SW480 (cell line): ENCODE data around the gene AQP6.

Experiments used
- DNase-seq: peaks from one replicate; pipeline ENCODE4 v3.0.0-alpha.2; 2016; ENCODE audit warnings: low spot score

AQP6 gene, protein sequence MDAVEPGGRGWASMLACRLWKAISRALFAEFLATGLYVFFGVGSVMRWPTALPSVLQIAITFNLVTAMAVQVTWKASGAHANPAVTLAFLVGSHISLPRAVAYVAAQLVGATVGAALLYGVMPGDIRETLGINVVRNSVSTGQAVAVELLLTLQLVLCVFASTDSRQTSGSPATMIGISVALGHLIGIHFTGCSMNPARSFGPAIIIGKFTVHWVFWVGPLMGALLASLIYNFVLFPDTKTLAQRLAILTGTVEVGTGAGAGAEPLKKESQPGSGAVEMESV

DNA sequence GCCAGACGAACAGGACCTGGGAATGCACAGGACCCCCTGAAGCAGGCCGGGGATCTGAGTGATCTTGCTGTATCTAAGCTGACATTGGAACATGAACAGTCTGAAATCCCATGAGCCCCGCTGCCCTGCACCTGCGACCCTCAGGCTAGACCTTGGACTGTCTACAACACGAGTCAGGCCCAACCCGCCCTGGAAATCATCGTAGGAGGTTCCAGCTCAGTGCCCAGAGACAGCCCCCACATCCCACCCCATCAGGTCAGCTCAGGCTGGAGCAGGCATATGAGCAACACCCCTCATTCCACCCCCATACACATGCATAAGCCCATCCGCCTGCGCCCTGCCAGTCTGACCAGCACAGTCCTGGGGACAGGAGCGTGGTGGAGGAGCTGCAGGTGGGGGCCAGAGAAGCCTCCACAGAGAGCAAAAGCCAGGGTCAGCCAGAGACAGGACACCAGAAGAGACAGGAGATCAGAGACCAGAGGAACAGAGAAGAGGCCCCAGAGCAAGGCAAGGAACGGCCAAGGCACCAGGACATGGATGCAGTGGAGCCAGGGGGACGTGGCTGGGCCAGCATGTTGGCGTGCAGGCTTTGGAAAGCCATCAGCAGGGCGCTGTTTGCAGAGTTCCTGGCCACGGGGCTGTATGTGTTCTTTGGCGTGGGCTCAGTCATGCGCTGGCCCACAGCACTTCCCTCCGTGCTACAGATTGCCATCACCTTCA lies at the start of gene AQP6:
Gene AQP6, plus strand, starts transcription at position 307 of the 720 bp plus-strand sequence. Its CDS starts 227 bp downstream, at position 534.
- no peak for DNase-seq

DNA sequence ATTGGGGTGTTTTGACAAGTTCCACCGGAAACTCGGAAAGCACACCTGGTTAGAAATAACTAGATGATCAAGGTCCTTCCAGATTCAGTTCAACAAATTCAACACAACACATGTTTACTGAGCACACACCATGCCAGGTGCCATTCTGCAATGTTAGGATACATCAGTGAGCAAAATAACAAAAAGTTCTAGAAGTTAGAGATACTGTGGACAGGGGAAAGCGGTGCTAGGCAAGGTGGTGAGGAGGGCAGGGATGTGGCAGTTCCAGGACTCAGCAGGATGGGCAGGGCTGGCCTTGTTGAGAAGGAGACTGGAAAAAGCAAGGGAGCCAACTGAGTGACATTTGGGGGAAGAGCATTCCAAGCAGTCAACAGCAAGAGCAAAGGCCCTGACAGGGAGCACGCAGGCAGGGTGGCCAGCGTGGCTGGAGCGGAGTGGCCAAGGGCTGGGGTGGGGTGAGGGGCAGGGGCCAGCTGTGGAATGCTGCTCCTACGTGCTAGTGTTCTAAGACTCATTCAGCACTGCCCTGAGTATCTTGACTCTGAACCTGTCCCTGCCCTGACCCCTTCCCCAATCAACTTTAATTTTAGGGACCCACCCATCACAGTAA lies 49.6 kb upstream of the AQP6 start:
- DNase-seq, result no peak

DNA sequence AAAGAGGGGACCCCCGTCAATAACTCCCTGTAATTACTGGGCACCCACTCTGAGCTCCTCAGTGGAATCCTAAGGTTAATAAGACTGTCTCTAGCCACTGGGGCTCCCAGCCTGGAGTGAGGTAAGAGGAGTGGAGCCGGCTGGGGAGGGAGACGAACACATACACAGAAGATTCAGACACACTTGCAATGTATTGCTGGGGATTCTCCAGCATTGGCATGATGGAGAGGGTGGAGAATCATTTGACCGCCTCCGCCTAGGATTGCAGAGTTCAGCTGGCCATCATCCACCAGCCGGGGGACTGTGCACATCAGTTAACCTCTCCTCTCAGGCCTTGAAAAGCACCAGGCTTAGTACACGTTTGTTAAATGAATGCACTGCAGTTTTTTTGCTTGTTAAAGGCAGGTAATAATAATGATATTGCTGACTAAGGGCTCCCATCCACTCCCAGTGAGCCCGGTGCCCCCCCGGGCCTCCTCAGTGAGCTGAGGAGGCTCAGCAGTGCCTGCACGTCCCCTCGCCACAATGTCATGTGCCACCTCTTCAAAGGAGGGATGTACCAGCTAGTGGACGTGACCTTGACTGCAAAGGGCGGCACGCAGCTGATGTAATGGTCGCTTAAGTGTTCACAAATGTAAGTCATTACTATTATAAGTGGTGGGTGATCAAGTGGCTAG lies 48.7 kb upstream of the AQP6 start:
- DNase-seq, result no peak

DNA sequence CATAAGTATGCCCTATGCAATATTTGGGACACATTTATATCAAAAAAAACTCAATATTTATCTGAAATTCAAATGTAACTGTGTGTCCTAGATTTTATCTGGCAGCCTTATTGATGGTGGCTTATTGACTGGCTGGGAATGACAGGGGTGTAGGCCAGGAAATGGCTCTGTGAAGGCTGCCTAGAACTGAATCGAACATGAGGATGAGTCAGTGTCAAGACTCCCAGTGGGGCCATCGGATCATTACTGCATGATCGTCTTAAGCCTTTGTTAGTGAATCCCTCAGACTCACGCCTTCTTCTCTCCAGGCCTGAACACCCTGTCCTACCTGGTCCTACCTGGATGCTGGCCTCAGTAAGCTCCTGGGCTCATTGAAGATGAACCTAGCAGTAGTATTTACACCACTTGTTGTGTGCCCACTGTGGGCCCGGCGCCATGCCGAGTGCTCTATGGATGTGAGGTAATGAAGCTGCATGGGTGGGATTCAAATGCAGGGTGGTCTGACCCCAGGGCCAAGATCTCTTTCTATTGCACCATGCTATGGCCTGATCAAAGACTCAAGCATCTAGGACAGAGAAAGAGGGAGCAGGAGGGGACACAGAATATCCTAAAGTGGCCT lies 48.0 kb upstream of the AQP6 start:
- DNase-seq, result no peak

- no peak for DNase-seq
Observed at GRCh38 chr12:49925433-49926204, 47.1 kb upstream of the AQP6 start.

DNA sequence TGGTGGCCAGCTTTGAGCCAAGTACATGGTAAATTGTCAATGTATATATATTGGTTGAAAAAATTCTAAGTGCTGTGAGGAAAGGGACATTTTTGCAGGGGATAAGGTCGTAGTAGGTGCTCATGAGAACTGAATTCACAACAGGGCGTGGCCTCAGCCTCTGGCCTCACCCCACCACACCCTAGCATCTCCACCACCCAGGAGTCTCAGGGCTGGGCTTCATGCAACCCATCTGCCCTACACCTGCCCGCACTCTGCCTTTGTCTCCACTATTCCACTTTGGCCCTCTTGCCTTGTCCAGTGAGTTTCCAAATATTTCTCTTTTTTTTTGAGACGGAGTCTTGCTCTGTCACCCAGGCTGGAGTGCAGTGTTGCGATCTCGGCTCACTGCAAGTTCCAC lies 44.3 kb upstream of the AQP6 start:
- no peak for DNase-seq

GRCh38 chr12:49929581-49929980 lies 43.2 kb upstream of the AQP6 start:
- DNase-seq, result no peak

GRCh38 chr12:49930515-49931288 lies 42.0 kb upstream of the AQP6 start:
- no peak for DNase-seq

DNA sequence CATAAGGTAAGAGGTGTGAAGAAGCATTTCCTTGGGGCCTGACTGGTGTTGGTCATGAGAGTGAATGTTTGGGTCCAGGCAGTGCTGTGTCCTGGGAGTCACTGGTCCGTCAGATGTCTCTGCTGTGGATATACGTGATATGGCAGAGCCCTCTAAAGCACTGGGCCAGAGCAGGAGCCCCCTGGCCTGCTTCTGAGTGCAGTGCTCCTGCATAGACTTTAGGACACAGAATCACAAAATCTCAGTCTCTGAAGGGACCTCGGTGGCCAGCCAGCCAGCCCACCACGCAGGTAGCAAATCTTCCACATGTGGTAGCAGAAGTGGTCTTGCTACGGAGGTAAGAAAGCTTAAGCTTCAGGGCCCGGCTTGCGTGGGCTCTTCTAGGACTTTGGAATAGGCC lies 40.7 kb upstream of the AQP6 start:
- DNase-seq, result no peak

DNA sequence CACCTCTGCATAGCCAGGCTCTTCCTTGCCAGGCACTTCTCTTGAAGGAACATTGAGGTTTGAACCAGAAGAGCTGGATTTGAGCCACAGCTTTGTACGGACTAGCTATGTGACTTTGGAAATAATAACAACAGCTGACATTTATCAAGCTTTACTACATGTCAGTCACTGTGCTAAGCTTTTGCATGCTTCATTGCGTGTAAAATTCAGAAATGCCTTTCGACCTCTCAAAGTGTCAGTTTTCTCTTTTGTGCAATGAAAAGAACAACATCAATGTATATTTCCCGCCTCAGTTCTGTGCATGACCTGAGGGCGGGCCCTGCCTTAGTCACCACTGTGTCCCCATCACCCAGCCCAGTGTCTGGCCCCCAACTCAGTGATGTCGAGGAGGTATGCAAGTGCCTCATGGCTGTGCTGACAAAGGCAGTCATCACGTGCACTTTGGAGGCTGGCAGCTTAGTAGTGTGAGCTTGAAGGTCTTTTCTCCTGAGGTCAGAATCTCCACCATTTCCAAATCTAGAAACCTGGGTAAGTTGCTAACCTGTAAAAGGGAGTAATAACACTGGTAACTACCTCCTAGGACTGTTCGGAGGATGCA lies 40.1 kb upstream of the AQP6 start:
- DNase-seq, result no peak

DNA sequence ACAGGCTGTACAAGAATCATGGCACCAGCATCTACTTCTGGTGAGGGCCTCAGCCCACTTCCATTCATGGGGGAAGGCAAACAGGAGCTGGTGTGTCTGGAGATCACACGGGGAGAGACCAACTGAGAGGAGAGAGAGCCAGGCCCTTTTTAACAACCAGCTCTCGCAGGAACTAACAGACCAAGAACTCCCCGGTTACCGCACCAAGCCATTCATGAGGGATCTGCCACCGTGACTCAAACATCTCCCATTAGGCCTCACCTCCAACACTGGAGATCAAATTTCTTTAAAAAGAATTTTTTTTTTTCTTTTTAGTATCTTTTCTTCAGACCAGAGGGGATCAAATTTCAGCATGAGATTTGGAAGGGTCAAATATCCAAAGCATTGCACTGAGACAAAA lies 39.0 kb upstream of the AQP6 start:
- DNase-seq, result no peak

DNA sequence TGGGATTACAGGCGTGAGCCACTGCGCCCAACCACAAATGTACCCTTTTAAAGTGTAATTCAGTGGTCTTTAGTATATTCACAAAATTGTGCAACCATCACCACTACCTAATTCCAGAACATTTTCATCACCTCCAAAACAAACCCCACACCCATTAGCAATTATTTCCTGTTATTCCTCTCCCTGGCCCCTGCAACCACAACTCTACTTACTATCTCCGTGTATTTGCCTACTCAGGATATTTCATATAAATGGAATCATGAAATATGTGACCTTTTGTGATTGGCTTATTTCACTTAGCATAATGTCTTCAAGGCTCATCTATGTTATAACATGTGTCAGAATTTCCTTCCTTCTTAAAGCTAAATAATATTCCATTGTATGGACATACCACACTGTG lies 38.2 kb upstream of the AQP6 start:
- no peak for DNase-seq

DNA sequence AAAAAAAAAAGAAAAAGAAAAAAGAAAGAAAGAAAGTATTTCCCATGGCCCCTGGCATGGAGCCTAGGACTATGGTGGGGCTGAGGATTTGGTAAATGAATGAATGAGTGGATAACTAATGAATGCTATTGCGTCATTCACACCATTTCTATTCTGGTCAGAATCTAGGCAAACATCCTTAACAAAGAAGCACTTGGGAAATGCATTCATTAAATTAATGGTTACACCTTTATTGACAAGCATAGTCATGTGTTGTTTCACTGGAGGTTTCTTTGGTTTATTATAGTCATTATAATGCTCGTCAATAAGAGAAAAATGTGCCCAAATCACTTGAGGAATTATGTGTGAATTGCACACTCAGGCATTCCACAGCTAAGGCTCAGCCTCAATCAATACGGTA lies 35.8 kb upstream of the AQP6 start:
- DNase-seq, result no peak

GRCh38 chr12:49937639-49938300 lies 35.0 kb upstream of the AQP6 start:
- DNase-seq, result no peak

DNA sequence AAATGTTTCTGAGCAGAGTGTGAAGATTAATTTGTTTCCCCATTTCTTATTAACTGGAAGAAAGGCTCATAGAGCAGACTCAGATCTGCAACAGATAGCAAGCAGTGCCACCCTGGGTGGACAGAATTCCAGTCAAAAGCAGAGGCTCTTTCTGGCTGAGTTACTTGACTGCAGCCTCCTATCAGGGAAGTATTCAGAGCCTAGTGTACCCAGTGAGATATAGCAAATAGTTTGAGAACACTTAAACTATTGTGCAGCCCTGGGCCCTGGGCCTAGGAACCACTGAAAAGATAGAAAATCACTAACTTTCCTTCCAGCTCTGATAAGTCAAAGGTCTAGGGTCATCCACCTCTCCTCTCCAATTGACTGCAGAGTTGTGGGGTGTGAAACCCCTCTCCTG lies 33.4 kb upstream of the AQP6 start:
- DNase-seq, result no peak

GRCh38 chr12:49939707-49940106 lies 33.0 kb upstream of the AQP6 start:
- no peak for DNase-seq

DNA sequence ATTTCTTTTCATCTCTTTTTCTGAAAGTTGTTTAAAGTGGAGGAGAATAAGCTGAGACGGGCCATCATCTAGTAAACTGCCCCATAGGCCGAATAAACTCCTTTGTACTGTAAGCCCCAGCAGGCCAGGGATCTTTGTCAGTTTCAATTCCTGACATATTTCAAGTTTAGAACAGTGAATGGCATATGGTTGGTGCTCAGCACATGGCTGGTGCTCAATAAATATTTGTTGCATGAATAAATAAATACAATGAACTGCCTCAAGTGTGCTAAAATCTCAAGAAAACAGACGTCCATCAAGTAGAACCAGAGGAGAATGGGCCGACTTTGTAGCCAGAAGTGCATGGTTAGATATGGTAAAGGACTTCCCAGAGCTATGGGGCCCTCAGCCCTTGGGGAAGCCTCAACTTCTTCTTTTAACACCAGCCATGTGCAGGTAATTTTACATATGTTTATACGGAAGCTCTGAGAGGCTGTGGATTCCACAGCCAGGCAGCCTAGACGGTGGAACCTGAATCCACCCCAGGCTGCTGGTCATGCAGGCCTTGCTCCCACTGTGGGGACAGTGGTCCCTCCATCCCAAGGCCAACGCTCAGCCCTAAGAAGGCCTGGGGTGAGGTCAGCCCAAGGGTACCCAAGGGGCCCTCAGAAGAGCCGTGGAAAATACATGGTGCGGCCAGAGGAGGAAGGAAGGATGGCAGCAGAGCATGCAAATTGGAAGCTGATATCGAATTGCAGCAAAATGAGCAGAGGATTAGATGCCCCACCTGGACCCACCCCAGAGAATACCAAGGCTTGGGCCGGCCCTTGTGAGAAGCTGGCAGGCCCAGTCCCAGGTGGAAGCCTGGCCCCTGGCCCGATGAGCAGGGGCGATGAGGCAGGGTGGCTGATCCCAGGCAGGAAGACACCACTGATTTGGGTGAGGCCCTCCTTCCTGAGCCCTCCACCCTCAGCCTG lies 30.9 kb upstream of the AQP6 start:
- no peak for DNase-seq

DNA sequence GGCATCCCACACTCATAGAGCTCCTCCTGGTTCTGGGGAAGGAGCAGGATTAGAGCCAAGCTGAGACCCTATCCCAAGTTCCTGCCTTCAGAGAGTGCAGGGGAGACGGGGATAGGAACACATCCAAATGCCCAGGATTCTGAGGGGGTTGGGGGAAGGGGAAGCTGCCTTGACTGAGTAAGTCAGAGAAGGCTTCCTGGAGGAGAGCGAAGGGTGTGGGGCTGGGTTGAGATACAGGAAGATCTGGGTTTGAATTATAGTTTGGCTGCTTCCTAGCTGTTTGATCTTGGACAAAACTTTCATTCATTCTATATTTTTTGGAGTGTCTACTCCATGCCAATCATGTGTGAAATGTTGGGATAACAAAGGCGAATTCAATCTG lies 30.2 kb upstream of the AQP6 start:
- DNase-seq, result no peak
